Gastrocnemius medialis (tissue), 4 donors: ENCODE results near the gene SAP30BP.

Experiments
- CTCF ChIP-seq, 5 experiments: fragments of 450-650 bp in 3 of 5; fragments of 200-600 bp in 2 of 5; sonication (generic) in 2 of 5; IDR thresholded peaks in 4 of 5; conservative IDR thresholded peaks in 1 of 5; 1 replicate in 4 of 5; 2 replicates in 1 of 5; pipeline ENCODE4 v1.5.1; 2016 to 2019; ENCODE audit warnings: antibody characterized with exemption in 5 of 5, mild to moderate bottlenecking in 3 of 5, moderate library complexity in 3 of 5
- POLR2A ChIP-seq, 2 donors: fragments of 450-650 bp; IDR thresholded peaks; one replicate each; pipeline ENCODE4 v1.6.1; 2017; ENCODE audit warnings: antibody characterized with exemption in 2 of 2, mild to moderate bottlenecking in 2 of 2, moderate library complexity in 2 of 2

- TF ChIP-seq POLR2A (IDR thresholded peaks at IDR 0.05) (no peak), CTCF (IDR thresholded peaks at IDR 0.05 in 4 of 5, conservative IDR thresholded peaks at IDR 0.05 in 1 of 5) (no peak)
Measured at GRCh38 chr17:75729351-75729750, 62.2 kb downstream of the SAP30BP start.
